ENCODE results near the gene PPP1R13B.

Gene PPP1R13B

GRCh38 chr14:103868242-103868897 is 21.0 kb upstream of the PPP1R13B start:
- TF ChIP-seq CTCF (IDR thresholded peaks at IDR 0.05) = no peak
- peaks cover 0 to 18% (median 6%) of the 10 kb centered on the region in 4 donors for H3K4me1 ChIP-seq
- H3K27me3 ChIP-seq = peaks cover 0 to 13% of the 10 kb centered on the region in 2 donors
- no peaks in the 10 kb centered on the region for H3K9me3 ChIP-seq
- no peak overlapping the region for H3K4me3 ChIP-seq
- intact Hi-C loops (cut with DNase I; ENCODE audit: low total_unique reads) = no loop called here
- no peak overlapping the region for H3K27ac ChIP-seq
- H3K36me3 ChIP-seq = no peaks in the 10 kb centered on the region
- DNase-seq = no peak

- H3K9me3 ChIP-seq = no peaks in the 10 kb centered on the region
- no peaks in the 10 kb centered on the region for H3K36me3 ChIP-seq
- H3K4me3 ChIP-seq = no peak overlapping the region
- intact Hi-C loops (cut with DNase I; ENCODE audit: low total_unique reads) = no loop called here
- no peak for DNase-seq
- peaks cover 0 to 18% of the 10 kb centered on the region in 2 donors for H3K27me3 ChIP-seq
- no peak for TF ChIP-seq CTCF (IDR thresholded peaks at IDR 0.05)
- H3K27ac ChIP-seq = no peak overlapping the region
- peaks cover 0 to 18% (median 6%) of the 10 kb centered on the region in 4 donors for H3K4me1 ChIP-seq
Observed at GRCh38 chr14:103867523-103867953, 20.2 kb upstream of the PPP1R13B start.

GRCh38 chr14:103867020-103867419 is 19.6 kb upstream of the PPP1R13B start:
- no peaks in the 10 kb centered on the region for H3K9me3 ChIP-seq
- H3K36me3 ChIP-seq = no peaks in the 10 kb centered on the region
- H3K4me3 ChIP-seq = no peak overlapping the region
- intact Hi-C loops (cut with DNase I; ENCODE audit: low total_unique reads) = no loop called here
- no peak for DNase-seq
- H3K4me1 ChIP-seq = peaks cover 0 to 13% (median 4%) of the 10 kb centered on the region in 4 donors
- no peak for TF ChIP-seq CTCF (IDR thresholded peaks at IDR 0.05)
- H3K27ac ChIP-seq = no peak overlapping the region
- peaks cover 0 to 17% of the 10 kb centered on the region in 2 donors for H3K27me3 ChIP-seq

GRCh38 chr14:103863245-103863644 is 15.9 kb upstream of the PPP1R13B start:
- no peak overlapping the region for H3K4me3 ChIP-seq
- intact Hi-C loops (cut with DNase I; ENCODE audit: low total_unique reads) = no loop called here
- no peaks in the 10 kb centered on the region for H3K36me3 ChIP-seq
- no peak overlapping the region for H3K27ac ChIP-seq
- TF ChIP-seq CTCF (IDR thresholded peaks at IDR 0.05) = no peak
- peaks cover 0 to 25% of the 10 kb centered on the region in 2 donors for H3K27me3 ChIP-seq
- H3K4me1 ChIP-seq = peaks cover 0 to 8% (median 0%) of the 10 kb centered on the region in 4 donors
- DNase-seq = no peak
- no peaks in the 10 kb centered on the region for H3K9me3 ChIP-seq

- intact Hi-C loops (cut with DNase I; ENCODE audit: low total_unique reads) = no loop called here
- no peak for TF ChIP-seq CTCF (IDR thresholded peaks at IDR 0.05)
- Histone ChIP-seq H3K36me3 (no peaks in the 10 kb centered on the region), H3K27me3 (peaks cover 0 to 25% of the 10 kb centered on the region in 2 donors), H3K27ac (no peak overlapping the region), H3K4me3 (no peak overlapping the region), H3K4me1 (peaks cover 0 to 1% (median 0%) of the 10 kb centered on the region in 4 donors), H3K9me3 (no peaks in the 10 kb centered on the region)
- no peak for DNase-seq
Observed at GRCh38 chr14:103862393-103862782, 15.0 kb upstream of the PPP1R13B start.

Data from tibial artery (tissue), 4 donors.